H1 (cell line): ENCODE measurements around the gene ITGA8. TPM values are rescaled to one million over a fixed set of nuclear protein-coding genes. Genes with fewer than 3 reads are reported as not detected.

Experiments
- HDAC2 ChIP-seq, 2 experiments: fragments of 300-600 bp in 1 of 2; sonication (generic) in 1 of 2; IDR thresholded peaks; 2 replicates each; pipeline ENCODE4 v1.6.1; 2011 to 2012; ENCODE audit warnings: low read depth in 2 of 2, low read length in 2 of 2, mild to moderate bottlenecking in 2 of 2, moderate library complexity in 2 of 2, borderline replicate concordance in 1 of 2, inconsistent platforms in 1 of 2
- MAFK ChIP-seq: IDR thresholded peaks from 2 replicates; pipeline ENCODE4 v1.6.1; 2012; ENCODE audit warnings: low read depth, mild to moderate bottlenecking, improper control_type of control experiment, low read length
- SIN3A ChIP-seq, 2 experiments: IDR thresholded peaks in 1 of 2; conservative IDR thresholded peaks in 1 of 2; 2 replicates each; pipeline ENCODE4 v1.6.1; 2011 to 2012; ENCODE audit warnings: low read length in 2 of 2, improper control_type of control experiment in 1 of 2, low read depth in 1 of 2, mild to moderate bottlenecking in 1 of 2
- USF2 ChIP-seq: IDR thresholded peaks from 2 replicates; pipeline ENCODE4 v1.6.1; 2011; ENCODE audit warnings: low read length, improper control_type of control experiment
- polyA plus RNA-seq, 7 experiments: library from polyadenylated mRNA; depleted of rRNA in 3 of 7; stranded (reverse) in 5 of 7; unstranded in 2 of 7; fragments of >200 nt in 5 of 7; fragments of 200-250 nt in 2 of 7; gene quantifications; 1 replicate in 5 of 7; 2 replicates in 1 of 7; 4 replicates in 1 of 7; pipeline versions ENCODE4 v1.2.1 to v1.2.3, GENCODE V29; 2011 to 2013; ENCODE audit warnings: missing spikeins in 2 of 7, mixed read lengths in 2 of 7
- total RNA-seq: library from RNA; stranded (reverse); fragmentation: NEBNext Ultra II Directional; extraction: Animal tissue kit (Norgen Biotek cat#: 25700); gene quantifications from 2 replicates; pipeline ENCODE4 v1.2.1, GENCODE V29; 2021

ITGA8 gene
- total and polyA plus RNA-seq, 2 of the 8 experiments (the other 6 are each of a cell fraction or from before 2014, with no cell fraction given), result not detected

- TF ChIP-seq HDAC2 (IDR thresholded peaks at IDR 0.05; ENCODE audit: borderline replicate concordance in 1 of 2, low read depth in 2 of 2, low read length in 2 of 2) (no peak), SIN3A (conservative IDR thresholded peaks at IDR 0.05 in 1 of 2, IDR thresholded peaks at IDR 0.05 in 1 of 2; ENCODE audit: low read depth in 1 of 2, low read length in 2 of 2) (no peak), MAFK (no peak), USF2 (no peak)
Observed at GRCh38 chr10:15545266-15545665, 174.5 kb downstream of the ITGA8 start (continued).
